GM19099 (cell line): ENCODE measurements around the gene OR2V2.
A peak's percentile ranks its signal among the peaks of the same experiment; 100 is the strongest.

Experiments used
- POLR2A ChIP-seq: IDR thresholded peaks from 3 replicates; pipeline ENCODE4 v1.6.1; 2011; ENCODE audit warnings: low read depth; ENCODE audit not compliant: insufficient read length; ENCODE audit errors: extremely low read depth

The OR2V2 gene

GRCh38 chr5:181186022-181186421, 38.6 kb downstream of the OR2V2 start:
- no peak for TF ChIP-seq POLR2A

GRCh38 chr5:181186986-181187499, 39.7 kb downstream of the OR2V2 start:
- no peak for TF ChIP-seq POLR2A

DNA sequence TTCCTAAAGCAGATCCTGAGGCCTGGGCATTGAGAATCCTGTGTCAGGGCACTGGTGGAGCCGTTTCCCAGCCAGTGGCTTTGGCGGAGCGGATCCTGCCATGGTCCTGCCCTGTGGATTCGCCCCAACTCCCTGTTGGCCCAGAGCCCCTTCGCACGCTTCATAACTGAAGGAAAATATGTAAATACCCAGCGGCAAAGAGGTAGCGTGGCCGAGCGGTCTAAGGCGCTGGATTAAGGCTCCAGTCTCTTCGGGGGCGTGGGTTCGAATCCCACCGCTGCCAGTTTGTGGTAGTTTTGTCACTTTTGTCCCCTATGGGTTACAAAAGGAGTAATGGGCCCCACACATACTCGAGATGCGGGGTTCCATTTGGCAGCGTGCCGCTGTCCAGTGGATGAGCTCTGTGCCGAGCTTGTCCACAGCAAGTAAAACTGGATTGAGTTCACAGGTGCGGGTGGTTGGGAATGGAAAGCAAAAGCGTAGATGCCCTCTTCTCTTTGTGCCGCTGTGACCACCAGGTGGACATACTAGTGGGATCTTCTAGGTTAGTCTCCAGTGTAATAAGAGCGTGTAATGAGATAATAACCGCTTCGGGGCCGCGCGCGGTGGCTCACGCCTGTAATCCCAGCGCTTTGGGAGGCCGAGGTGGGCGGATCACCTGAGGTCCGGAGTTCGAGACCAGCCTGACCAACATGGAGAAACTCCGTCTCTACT, 40.3 kb downstream of the OR2V2 start:
- TF ChIP-seq POLR2A = no peak

- TF ChIP-seq POLR2A = no peak
Observed at GRCh38 chr5:181188700-181189362, 41.4 kb downstream of the OR2V2 start.

GRCh38 chr5:181189363-181189961, 42.1 kb downstream of the OR2V2 start:
- TF ChIP-seq POLR2A = no peak

DNA sequence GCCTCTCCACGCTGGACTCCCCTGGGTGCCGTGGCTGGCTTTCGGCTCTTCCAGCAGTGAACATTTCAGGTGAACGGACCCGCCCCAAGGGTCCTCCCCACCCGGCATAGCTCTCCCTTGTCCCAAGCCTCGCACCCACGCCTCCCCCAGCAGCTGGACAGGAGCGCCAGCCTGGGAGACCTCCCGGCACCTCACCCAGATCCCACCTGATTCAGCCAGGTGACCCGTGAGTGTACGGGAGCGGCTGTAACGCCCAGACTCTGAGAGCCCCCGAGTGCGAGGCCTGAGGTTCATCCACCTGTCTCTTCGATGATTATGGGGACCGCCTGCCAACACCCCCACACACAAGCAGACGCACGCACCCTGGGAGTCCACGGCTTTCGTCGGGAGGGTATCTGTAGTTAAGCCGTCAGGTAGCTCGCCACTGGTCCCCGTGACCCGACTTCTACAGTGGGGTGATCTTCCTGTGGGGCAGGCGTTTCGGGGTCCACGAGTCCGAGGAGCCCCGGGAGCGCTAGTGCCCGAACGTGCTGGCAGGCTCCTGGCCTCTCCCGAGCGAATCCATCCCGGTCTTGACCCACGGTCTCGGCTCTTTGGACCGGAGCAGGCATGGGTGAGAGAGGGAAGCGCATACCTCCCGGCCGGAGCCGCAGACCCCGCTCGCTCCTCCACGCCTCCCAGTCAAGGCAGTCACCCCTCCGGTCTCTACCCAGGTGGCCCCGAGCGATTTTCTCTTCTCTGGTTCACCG, 42.8 kb downstream of the OR2V2 start:
- TF ChIP-seq POLR2A = no peak

DNA sequence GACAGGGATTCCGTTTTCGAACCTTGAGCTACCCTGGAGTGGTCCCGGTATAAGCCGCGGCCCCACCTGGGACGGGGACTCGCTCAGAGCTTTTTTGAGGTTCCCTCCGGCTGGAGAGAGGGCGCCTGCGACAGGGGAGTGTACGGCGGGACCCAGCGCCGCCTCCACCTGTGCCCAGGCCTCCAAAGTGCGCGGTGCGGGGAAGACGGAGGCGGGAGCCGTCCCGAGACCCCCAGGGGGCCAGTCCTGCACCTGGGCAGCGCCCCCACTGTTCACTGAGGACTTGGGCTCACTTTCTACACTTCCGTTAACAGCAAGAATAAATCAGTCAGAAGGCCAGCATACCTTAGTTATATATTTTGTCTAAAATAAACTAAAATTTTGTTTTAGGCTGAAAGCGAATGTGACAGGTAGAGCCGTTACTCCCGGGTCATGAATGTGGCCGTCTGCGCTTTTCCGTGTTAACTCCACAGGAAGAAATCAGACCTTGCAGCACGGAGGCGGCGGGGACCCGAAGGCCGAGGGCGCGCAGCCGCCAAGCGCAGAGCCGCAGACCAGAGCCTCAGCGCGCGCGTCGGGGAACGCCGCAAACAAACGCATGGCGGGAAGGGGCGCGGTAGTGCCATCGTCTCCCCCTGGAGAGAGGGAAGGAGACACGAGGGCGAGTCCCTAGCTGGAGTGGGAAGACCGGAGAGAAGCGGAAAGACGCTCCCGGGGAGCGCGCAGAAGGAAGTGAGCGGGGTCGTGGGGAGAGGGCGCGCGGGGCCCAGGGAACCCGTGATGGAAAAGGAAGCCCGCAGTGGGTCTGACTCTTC, 43.5 kb downstream of the OR2V2 start:
- TF ChIP-seq POLR2A = no peak

DNA sequence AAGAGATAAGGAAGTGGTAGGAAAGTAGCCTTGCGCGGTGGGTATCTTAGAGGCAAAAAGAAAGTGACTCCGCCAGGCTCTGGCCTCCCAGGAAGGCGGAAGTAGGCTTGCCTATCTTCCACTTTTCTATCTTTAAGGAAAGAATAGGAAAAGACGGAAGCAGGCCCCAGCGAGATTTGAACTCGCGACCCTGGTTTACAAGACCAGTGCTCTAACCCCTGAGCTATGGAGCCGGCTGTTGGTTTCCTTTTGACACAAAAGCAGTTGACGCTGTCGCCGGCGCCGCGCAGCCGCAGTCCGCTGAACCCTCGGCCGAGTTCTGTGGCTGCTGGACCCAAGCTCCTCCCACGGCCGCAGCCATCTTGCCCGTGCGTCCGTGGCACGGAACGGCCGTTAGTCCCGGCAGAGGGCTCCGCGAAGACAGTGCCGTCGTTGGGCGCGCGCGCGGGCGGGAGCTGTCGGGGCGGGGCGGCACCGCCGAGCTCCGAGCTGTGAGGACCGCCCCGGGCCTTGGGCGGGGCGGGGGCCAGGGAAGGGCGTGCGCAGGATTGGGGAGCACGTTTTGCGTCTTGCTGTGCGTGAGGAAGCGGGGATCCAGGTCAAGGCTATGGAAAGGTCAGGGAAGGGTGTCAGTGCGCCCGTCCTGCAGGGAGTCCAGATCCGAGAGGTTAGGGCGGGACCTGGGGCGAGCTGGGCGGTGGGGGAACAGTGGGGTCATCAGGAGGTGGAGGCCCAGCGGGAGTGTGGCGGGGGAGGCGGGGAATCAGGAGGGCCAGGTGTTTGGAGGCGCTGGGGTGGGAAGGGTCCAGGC, 44.3 kb downstream of the OR2V2 start:
- TF ChIP-seq POLR2A = peak; percentile 74

GRCh38 chr5:181192337-181193046, 45.1 kb downstream of the OR2V2 start:
- TF ChIP-seq POLR2A = no peak

DNA sequence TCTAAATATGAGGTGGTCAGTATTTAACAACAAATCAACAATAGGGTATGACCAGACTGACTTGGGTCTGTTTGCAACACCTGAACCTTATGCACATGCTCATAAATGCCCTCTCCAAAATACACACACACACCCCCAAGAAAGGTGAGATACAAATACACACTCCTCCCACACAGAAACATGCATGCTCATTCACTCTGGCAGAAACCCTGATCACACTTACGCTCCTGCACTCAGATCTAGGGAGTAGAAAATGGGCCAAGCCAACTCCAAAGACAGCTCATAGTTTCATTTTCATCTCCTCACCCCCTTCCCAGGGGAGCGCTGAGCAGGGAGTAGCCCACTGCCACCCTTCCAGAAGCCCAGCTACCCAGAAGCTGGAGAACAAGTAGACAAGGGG, 46.3 kb downstream of the OR2V2 start:
- TF ChIP-seq POLR2A = no peak

- TF ChIP-seq POLR2A = no peak
Observed at GRCh38 chr5:181194489-181195248, 47.3 kb downstream of the OR2V2 start.

GRCh38 chr5:181195249-181195761, 47.9 kb downstream of the OR2V2 start:
- TF ChIP-seq POLR2A = no peak
